HUDEP-2 (cell line): ENCODE results near the gene SELP.

Source experiments
- DNase-seq, 76 experiments: peaks; one replicate each; lab custom pipeline; 2025; ENCODE audit not compliant: unreplicated experiment in 76 of 76; lab: John Stamatoyannopoulos, UW

SELP gene

DNA sequence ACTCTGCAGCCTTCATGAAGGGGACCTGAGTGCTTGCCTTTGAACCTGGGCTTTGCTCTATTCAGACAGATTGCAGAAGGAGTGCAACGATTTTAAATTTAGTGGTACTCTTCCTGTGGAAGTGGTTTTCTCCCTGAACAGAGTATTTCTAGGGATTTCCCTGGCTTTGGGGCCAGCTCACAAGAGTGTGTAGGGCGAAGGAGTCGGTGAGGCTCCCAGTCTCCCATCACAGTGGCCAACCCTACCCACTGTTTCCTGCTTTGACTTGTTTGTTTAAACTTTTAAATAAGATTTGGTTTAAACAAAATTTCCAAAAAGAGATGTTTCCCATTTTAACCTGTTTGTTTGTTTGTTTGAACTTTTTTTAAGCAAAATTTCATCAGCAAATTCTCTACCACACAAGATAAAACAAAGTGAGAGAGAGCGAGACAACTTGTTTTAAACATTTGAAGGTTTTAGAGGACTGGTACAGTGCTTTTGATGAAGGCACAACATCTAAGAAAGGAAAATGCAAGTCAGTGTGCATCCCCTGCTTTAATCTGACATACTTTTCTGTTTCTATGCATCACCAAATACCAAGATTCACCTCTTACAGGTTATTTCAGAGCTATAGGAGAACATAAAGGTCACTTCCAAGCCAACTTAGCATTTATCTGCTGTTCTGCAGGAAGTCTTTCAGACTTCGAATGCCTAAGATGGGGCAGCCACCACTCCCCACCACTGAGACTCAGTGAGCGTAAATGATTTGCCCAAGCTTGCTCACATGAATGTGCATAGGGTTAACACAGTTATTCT, 6.6 kb downstream of the SELP start:
- DNase-seq: no peak

DNA sequence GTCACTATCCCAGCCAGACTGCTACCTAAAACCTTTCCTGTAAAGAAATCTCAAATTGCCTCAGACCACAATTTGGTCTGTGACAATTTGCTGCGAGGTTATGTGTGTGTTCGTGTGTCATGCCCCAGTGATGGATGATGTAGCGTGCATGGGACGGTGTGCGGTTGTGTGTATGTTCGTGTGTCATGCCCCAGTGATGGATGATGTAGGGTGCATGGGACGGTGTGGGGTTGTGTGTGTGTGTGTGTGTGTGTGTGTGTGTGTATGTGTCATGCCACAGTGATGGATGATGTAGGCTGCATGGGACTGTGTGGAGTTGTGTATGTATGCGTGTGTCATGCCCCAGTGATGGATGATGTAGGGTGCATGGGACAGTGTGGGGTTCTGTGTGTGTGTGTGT, 9.4 kb downstream of the SELP start:
- no peak for DNase-seq

GRCh38 chr1:169618367-169618766, 11.6 kb downstream of the SELP start:
- DNase-seq: no peak

DNA sequence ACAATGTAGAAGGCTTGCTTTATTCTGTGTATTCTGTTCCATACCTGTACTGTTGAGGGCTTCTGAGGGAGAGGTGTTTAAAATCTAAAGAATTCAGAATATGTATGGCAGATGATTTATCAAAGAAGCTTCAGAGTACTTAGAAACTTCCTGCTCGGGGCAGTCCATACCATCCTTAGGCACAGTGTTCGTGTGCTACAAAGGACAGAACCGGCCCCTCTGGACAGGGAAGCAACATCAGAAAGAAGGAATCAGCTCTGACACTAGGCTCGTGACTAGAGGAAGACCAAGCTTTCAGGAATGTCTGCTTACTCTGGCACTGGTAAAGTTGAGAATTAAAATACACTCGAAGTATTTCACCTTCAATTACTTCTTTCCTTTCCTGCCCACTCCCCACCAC, 14.1 kb downstream of the SELP start:
- DNase-seq: no peak

DNA sequence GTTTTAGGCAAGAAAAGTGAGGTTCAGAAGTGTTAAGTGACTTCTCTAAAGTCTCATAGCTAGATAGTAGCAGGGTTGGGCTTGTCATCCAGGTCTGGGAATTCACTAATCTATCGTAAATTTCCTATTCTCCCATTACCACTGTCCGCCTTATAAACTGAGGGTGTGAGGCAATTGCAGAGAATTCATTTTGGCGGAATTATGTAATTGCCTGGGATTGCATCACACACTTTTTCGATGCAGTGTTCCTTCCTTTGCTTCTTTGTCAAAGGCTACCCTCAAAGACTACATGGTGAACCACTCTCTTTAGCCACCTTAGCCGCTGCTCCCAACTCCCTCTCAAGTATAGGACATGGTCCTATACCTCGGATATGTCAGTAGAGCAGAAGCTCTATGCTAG, 19.1 kb downstream of the SELP start:
- no peak for DNase-seq

- DNase-seq: no peak
These were observed 19.8 kb downstream of the SELP start for GRCh38 chr1:169610108-169610507.

DNA sequence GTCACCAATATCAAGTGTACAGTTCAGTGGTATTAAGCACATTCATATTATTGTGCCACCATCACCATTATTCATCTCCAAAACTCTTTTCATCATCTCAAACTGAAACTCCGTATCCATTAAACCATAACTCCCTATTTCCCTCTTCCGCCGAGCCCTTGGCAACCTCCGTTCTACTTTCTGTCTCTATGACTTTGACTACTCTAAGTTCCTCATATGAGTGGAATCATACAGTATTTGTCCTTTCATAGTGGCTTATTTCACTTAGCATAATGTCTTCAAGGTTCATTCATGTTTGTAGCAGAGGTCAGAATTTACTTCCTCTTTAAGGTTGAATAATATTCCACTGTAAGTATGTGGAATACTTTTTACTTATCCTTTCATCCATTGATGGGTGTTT, 21.7 kb downstream of the SELP start:
- no peak for DNase-seq

- no peak for DNase-seq
These were observed 25.0 kb downstream of the SELP start for GRCh38 chr1:169604781-169605560.

DNA sequence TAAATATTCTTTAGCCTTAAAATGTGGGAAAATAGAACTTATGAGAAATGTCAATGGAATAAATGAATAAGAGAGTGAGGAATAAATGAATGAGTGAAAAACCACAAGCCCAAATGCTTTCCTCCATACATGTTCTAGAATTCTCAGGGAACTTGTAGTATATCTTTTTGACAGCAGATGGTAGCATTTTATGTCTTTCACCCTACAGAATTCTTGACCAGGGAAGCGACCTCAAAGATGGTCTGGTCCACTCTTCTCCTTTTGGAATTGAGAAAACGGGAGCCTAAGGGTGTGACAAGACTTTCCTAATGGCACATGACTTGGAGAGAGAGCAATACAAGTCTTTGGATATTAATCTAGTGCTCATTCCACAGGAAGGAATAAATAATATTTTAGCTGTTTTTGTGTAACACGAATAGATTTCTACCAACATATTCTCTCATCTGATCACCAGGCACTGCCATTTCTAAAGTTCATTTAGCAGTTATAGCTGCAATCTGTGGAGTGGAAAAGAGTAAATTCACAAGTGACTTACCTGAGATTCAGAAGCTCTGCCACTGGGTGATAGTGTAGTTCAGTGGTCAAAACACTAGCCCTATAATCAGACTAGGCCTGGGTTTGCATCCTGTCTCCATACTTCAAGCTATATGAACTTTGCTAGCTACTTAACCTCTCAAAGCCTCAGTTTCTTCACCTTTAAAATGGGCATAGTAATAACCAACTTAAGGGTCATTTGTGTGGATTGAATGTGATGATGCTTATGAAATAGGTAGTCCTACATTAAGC, 28.6 kb downstream of the SELP start:
- peak in 1 of 76 experiments; percentile 5 for DNase-seq

GRCh38 chr1:169595764-169596711, 33.9 kb downstream of the SELP start:
- DNase-seq: peak in 2 of 76 experiments; percentile 0 to 2

- no peak for DNase-seq
These were observed 35.5 kb downstream of the SELP start for GRCh38 chr1:169594391-169594790.

DNA sequence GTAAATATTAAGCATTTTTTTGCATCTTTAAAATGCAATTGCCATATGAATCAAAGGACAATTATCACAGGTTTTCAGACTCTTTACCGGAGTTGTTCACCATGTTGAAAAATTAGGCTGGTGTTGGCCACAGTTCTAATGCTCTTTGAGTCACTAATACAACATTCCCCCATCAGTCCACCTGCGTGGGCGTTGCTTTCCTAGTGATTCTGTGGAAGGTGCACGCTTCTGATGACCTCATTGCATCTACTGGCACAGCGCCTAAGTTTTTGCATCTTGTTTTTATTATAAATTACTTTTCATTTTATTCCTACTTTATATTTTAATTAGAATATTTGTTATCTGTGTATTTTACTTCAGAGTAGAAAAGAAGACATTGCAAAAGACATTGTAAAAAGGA, 39.0 kb downstream of the SELP start:
- no peak for DNase-seq

DNA sequence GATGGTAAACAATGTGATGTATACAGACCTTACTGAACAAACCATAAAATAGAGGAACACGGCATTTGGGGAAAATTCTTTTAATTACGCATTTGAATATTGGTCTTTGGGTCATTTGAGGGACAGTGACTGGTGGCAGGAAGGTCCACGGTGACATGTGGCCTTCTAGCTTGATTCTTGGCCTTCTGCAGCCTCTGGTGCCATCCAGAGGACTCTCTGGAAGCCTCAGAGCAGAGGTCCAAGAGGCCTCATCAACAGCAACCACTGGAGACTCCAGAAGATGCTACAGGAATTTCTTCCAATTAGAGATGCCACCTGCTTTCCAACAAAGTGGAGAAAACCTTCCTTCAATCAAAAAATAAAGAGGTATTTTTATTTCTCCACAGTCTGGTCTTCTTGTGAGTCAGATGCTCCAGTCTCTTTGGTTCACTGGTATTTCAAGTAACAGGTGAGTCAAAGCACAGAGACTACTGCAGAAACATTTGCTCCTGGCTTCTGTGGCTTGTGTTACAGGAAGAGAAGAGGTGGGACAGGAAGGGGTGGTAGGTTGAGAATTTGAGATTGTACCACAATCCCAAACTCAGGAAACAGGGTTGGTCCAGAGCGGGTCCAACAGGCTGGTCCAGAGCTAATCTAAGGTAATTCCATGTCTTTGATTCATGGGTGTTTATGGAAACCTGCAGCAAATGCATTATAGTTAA, 41.0 kb downstream of the SELP start:
- no peak for DNase-seq

DNA sequence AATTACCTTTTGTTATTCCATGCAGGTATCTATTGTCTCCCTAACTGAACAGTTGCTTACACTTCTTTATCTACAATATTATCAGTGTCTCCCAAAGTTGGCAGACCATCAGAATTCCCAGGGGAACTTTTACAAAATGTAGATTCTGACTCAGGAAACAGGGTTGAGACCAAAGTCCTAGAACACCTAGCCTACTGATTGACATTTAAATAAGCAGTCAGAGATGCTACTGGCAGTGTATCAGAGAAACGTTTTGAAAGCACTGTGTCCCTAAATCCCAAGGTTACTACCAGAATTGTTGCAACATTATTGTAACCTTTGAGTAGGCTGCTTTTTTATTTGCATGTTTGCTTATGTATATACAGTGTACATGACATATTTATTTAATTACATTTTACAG, 41.8 kb downstream of the SELP start:
- DNase-seq: no peak

GRCh38 chr1:169586395-169587255, 43.3 kb downstream of the SELP start, which contains the start of gene F5:
Gene F5, minus strand, starts transcription at chr1:169586481. Its CDS starts 95 bp downstream, at chr1:169586386.
- peak in 20 of 76 experiments; percentile 0 to 27 (median 6) for DNase-seq

DNA sequence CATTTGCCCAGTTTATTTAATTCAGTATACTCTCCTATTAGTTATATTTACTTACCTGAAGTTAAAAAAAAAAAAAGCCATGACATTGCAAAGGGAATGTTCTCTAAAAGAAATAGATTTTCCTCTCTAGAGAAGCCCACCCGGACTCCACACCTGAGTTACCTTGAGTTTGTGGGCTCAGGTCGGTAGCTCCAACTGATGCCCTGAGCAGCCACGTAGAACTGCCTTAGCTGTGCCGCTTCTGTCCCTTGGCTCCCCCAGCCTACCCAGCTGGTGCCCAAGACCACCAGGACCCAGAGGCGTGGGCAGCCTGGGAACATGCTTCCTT, 43.9 kb downstream of the SELP start:
- no peak for DNase-seq

- DNase-seq: no peak
These were observed 44.7 kb downstream of the SELP start for GRCh38 chr1:169585181-169585580.

- DNase-seq: no peak
These were observed 45.3 kb downstream of the SELP start for GRCh38 chr1:169584483-169585144.
